ENCODE data around the gene RSBN1L. TPM values are rescaled to one million over a fixed set of nuclear protein-coding genes. Genes with fewer than 3 reads are reported as not detected.

Gene RSBN1L
- polyA plus RNA-seq, 1 experiment: 2.8 TPM

- no peak for DNase-seq (ENCODE audit: low read depth)
- Histone ChIP-seq H3K36me3 (ENCODE audit: control insufficient read depth, insufficient read depth, low read length) (no peaks in the 10 kb centered on the region), H3K4me3 (ENCODE audit: low read depth, low read length) (no peak overlapping the region), H3K27me3 (ENCODE audit: control insufficient read depth, insufficient read depth, low read length) (no peaks in the 10 kb centered on the region)
- ChIA-PET POLR2A (interaction anchor here (0.6 kb wide), 1 partner anchor 318 kb away, joined by 11 read pairs; no protein-coding TSS in a partner anchor), CTCF (no interaction called here)
- no peak for TF ChIP-seq CTCF (IDR thresholded peaks at IDR 0.05; ENCODE audit: insufficient read depth, low read depth, low read length)
Measured at GRCh38 chr7:77734659-77735421, 38.6 kb downstream of the RSBN1L start.

- CTCF ChIA-PET: no interaction called here
- H3K36me3 ChIP-seq (ENCODE audit: control insufficient read depth, insufficient read depth, low read length): no peaks in the 10 kb centered on the region
- POLR2A ChIA-PET: no interaction called here
- H3K27me3 ChIP-seq (ENCODE audit: control insufficient read depth, insufficient read depth, low read length): no peaks in the 10 kb centered on the region
- no peak for DNase-seq (ENCODE audit: low read depth)
- TF ChIP-seq CTCF (IDR thresholded peaks at IDR 0.05; ENCODE audit: insufficient read depth, low read depth, low read length): no peak
- no peak overlapping the region for H3K4me3 ChIP-seq (ENCODE audit: low read depth, low read length)
Measured at GRCh38 chr7:77735457-77735856, 39.2 kb downstream of the RSBN1L start.

GRCh38 chr7:77736991-77737390 is 40.7 kb downstream of the RSBN1L start:
- Histone ChIP-seq H3K4me3 (ENCODE audit: low read depth, low read length) (no peak overlapping the region), H3K36me3 (ENCODE audit: control insufficient read depth, insufficient read depth, low read length) (no peaks in the 10 kb centered on the region), H3K27me3 (ENCODE audit: control insufficient read depth, insufficient read depth, low read length) (no peaks in the 10 kb centered on the region)
- no peak for TF ChIP-seq CTCF (IDR thresholded peaks at IDR 0.05; ENCODE audit: insufficient read depth, low read depth, low read length)
- DNase-seq (ENCODE audit: low read depth): no peak
- CTCF ChIA-PET: no interaction called here
- POLR2A ChIA-PET: no interaction called here

- no peak for DNase-seq (ENCODE audit: low read depth)
- Histone ChIP-seq H3K4me3 (ENCODE audit: low read depth, low read length) (no peak overlapping the region), H3K36me3 (ENCODE audit: control insufficient read depth, insufficient read depth, low read length) (no peaks in the 10 kb centered on the region; the same call in 1 of the 2 replicates), H3K27me3 (ENCODE audit: control insufficient read depth, insufficient read depth, low read length) (no peaks in the 10 kb centered on the region)
- CTCF ChIA-PET: no interaction called here
- TF ChIP-seq CTCF (IDR thresholded peaks at IDR 0.05; ENCODE audit: insufficient read depth, low read depth, low read length): no peak
- POLR2A ChIA-PET: no interaction called here
Measured at GRCh38 chr7:77738382-77738781, 42.1 kb downstream of the RSBN1L start.

GRCh38 chr7:77738871-77739270 is 42.6 kb downstream of the RSBN1L start:
- POLR2A ChIA-PET: no interaction called here
- CTCF ChIA-PET: interaction anchor here (2.1 kb wide), 1 partner anchor 8 kb away, joined by 7 read pairs; no protein-coding TSS in a partner anchor
- TF ChIP-seq CTCF (IDR thresholded peaks at IDR 0.05; ENCODE audit: insufficient read depth, low read depth, low read length): no peak
- H3K27me3 ChIP-seq (ENCODE audit: control insufficient read depth, insufficient read depth, low read length): no peaks in the 10 kb centered on the region
- peak; percentile 74 for DNase-seq (ENCODE audit: low read depth)
- no peak overlapping the region for H3K4me3 ChIP-seq (ENCODE audit: low read depth, low read length)
- no peaks in the 10 kb centered on the region; the same call in 1 of the 2 replicates for H3K36me3 ChIP-seq (ENCODE audit: control insufficient read depth, insufficient read depth, low read length)
